Endothelial cell of umbilical vein (primary cell): Measurements from ENCODE around the gene GRM5. TPM values are rescaled to one million over a fixed set of nuclear protein-coding genes. Genes with fewer than 3 reads are reported as not detected.
"Not testable (repeated sequence)": the region's sequence is repeated elsewhere in the genome, so short reads cannot be mapped to it uniquely, and the experiment has no call there.

Source experiments
- BruUV-seq: library from RNA; stranded (reverse); fragments of 400-500 nt; replicated peaks from 2 replicates; lab custom pipeline; 2021; lab: Mats Ljungman, UMichigan
- CTCF ChIA-PET: fragments of 300-600, 350-600 bp; sonication (Branson Sonifier 250); formaldehyde crosslinking; loops from one replicate; lab custom pipeline; 2021; ENCODE audit warnings: antibody characterized with exemption, inconsistent platforms; lab: Charles Lee
- POLR2A ChIA-PET: fragments of 300-600, 350-600 bp; sonication (Branson Sonifier 250); formaldehyde crosslinking; loops from one replicate; lab custom pipeline; 2021; ENCODE audit warnings: antibody characterized with exemption, inconsistent platforms; lab: Charles Lee
- DNase-seq: peaks from one replicate; pipeline ENCODE4 v3.0.0-alpha.2; 2011; ENCODE audit warnings: low read depth, low spot score
- FAIRE-seq: peaks from 2 replicates; lab custom pipeline; 2011; peaks lifted over from hg19 to GRCh38; lab: Jason Lieb, UNC
- H2AFZ ChIP-seq: 2 replicates; pipeline ENCODE4 v1.6.0; 2012; ENCODE audit warnings: low read depth, low read length, control low read depth, inconsistent platforms
- H3K27ac ChIP-seq: 2 replicates; pipeline ENCODE4 v1.5.1; 2011; ENCODE audit warnings: low read depth, mild to moderate bottlenecking, control low read depth, low read length, moderate library complexity; ENCODE audit not compliant: insufficient read depth
- H3K27me3 ChIP-seq, 2 experiments: 2 replicates each; pipeline versions ENCODE4 v1.6.0 to v1.6.1; 2011; ENCODE audit warnings: low read length in 2 of 2, mixed read lengths in 1 of 2; ENCODE audit not compliant: control insufficient read depth in 2 of 2, insufficient read depth in 2 of 2
- H3K36me3 ChIP-seq, 2 experiments: 2 replicates in 1 of 2; 3 replicates in 1 of 2; pipeline ENCODE4 v1.5.1; 2011; ENCODE audit warnings: low read length in 2 of 2, mild to moderate bottlenecking in 1 of 2, moderate library complexity in 1 of 2; ENCODE audit not compliant: control insufficient read depth in 2 of 2, insufficient read depth in 2 of 2; ENCODE audit errors: extremely low read depth in 1 of 2
- H3K4me1 ChIP-seq: 3 replicates; pipeline ENCODE4 v1.5.1; 2011; ENCODE audit warnings: mild to moderate bottlenecking, low read length; ENCODE audit not compliant: control insufficient read depth, insufficient read depth; ENCODE audit errors: extremely low read depth
- H3K4me2 ChIP-seq: 2 replicates; pipeline ENCODE4 v1.6.1; 2011; ENCODE audit warnings: low read length, control low read depth, mixed read lengths; ENCODE audit not compliant: insufficient read depth
- H3K4me3 ChIP-seq, 3 experiments: fragments of 200-600 bp in 1 of 3; sonication (generic), shearing (Covaris generic) in 1 of 3; replicated peaks in 1 of 3; 2 replicates each; pipeline ENCODE4 v1.5.1; 2011 to 2016; ENCODE audit warnings: control low read depth in 3 of 3, low read length in 3 of 3, mild to moderate bottlenecking in 2 of 3, inconsistent platforms in 1 of 3, low read depth in 1 of 3, moderate library complexity in 1 of 3; ENCODE audit not compliant: insufficient read depth in 1 of 3
- H3K79me2 ChIP-seq: 2 replicates; pipeline ENCODE4 v1.6.0; 2012; ENCODE audit warnings: low read length, inconsistent platforms; ENCODE audit not compliant: control insufficient read depth, insufficient read depth
- H3K9ac ChIP-seq: replicated peaks from 2 replicates; pipeline ENCODE3; 2011; ENCODE audit warnings: low read length, control low read depth; ENCODE audit not compliant: insufficient read depth; ENCODE audit errors: extremely low read depth
- H3K9me1 ChIP-seq: replicated peaks from 3 replicates; pipeline ENCODE4 v1.6.0; 2011; ENCODE audit warnings: mild to moderate bottlenecking, low read length; ENCODE audit not compliant: control insufficient read depth, insufficient read depth; ENCODE audit errors: extremely low read depth
- H3K9me3 ChIP-seq: replicated peaks from 2 replicates; pipeline ENCODE4 v1.5.1; 2012; ENCODE audit warnings: low read length, inconsistent platforms; ENCODE audit not compliant: control insufficient read depth, insufficient read depth
- H4K20me1 ChIP-seq: replicated peaks from 2 replicates; pipeline ENCODE3; 2011; ENCODE audit warnings: mild to moderate bottlenecking, low read length; ENCODE audit not compliant: control insufficient read depth, insufficient read depth; ENCODE audit errors: extremely low read depth
- EZH2 ChIP-seq: IDR thresholded peaks from 2 replicates; pipeline ENCODE4 v1.6.1; 2012; ENCODE audit warnings: borderline replicate concordance, low read depth, mild to moderate bottlenecking, moderate library complexity, low read length, inconsistent platforms; ENCODE audit not compliant: severe bottlenecking
- GATA2 ChIP-seq: IDR thresholded peaks from 2 replicates; pipeline ENCODE4 v1.7.0; 2011; ENCODE audit warnings: low read depth, mild to moderate bottlenecking, moderate library complexity, mixed read lengths, low read length; ENCODE audit not compliant: insufficient read length, insufficient read depth
- JUN ChIP-seq: IDR thresholded peaks from 2 replicates; pipeline ENCODE4 v1.6.1; 2011; ENCODE audit warnings: borderline replicate concordance, low read depth; ENCODE audit not compliant: insufficient read length, insufficient read depth
- MYC ChIP-seq: IDR thresholded peaks from one replicate; pipeline ENCODE4 v1.6.1; 2011; ENCODE audit warnings: mild to moderate bottlenecking, low read depth, low read length
- POLR2A ChIP-seq: IDR thresholded peaks from 2 replicates; pipeline ENCODE4 v1.6.1; 2012; ENCODE audit warnings: low read depth, mild to moderate bottlenecking, control low read depth, low read length
- POLR2AphosphoS5 ChIP-seq: IDR thresholded peaks from 2 replicates; pipeline ENCODE4 v1.6.1; 2012; ENCODE audit warnings: low read depth, mild to moderate bottlenecking, control low read depth, low read length, moderate library complexity; ENCODE audit not compliant: insufficient read depth
- dilution Hi-C: fragments of 300-500 bp; cut with MboI; formaldehyde crosslinking; loops from one replicate; pipeline ENCODE4 v1.15.0; 2019; ENCODE audit warnings: low sequenced_read_pairs; ENCODE audit not compliant: extremely low pct_ligation_motif_present
- intact Hi-C: fragments of 100-400 bp; cut with micrococcal nuclease; formaldehyde crosslinking; loops from one replicate; pipeline ENCODE4 v1.10.0; 2022
- polyA plus RNA-seq, 4 experiments: library from polyadenylated mRNA; depleted of rRNA in 3 of 4; stranded (reverse) in 3 of 4; unstranded in 1 of 4; fragments of >200 nt; gene quantifications; 2 replicates each; pipeline versions ENCODE4 v1.2.1 to v1.2.3, GENCODE V29; 2011 to 2012; ENCODE audit warnings: missing spikeins in 1 of 4
- total RNA-seq: library from RNA; stranded (reverse); gene quantifications from 2 replicates; pipeline ENCODE4 v1.2.3, GENCODE V29; 2021

The GRM5 gene
- total and polyA plus RNA-seq, 2 donors (not counting 3 experiments of a cell fraction or from before 2014, with no cell fraction given), result 0.10 to 0.11 TPM

DNA sequence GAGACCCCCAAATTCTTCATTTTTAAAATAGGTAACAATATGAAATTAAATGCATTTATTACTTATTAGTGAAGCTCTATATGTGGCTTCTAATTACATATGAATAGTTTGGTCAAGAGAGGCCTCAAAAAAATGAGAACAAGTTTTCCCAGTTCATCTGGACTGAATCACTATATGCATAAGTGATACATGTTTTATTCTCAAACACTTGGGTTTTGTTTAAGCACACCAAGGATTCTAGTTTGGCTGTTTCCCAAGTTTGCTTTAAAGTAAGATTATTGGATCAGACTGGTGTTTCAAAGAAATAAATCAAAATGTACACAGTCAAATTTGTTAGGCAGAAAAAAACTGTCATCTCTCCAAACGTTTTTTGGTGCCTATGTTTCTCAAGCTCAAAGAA lies 136.1 kb downstream of the GRM5 start:
- DNase-seq, BruUV-seq, dilution Hi-C loops: not testable (repeated sequence)

DNA sequence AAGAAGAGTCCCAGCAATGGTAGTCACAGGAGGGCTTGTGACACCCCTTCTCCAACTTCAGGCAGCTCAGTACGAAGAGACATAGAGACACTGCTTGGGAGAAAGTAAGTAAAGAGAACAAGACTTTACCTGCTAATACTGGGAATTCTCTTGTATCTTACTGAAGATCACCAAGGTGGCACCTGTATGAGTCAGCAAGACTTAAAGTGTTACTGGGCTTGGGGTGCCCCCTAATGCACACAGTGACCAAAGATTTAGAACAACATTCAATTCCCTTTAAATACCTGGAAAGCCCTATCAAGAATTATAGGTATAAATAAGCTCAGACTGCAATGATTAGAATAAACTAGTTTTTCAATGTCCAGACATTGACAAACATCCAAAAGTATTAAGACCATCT lies 148.7 kb downstream of the GRM5 start:
- H3K9ac ChIP-seq, H3K9me3 ChIP-seq, DNase-seq, H3K4me1 ChIP-seq, CTCF ChIA-PET, H3K9me1 ChIP-seq, H2AFZ ChIP-seq, POLR2A ChIA-PET, H3K4me3 ChIP-seq, H3K27me3 ChIP-seq, H3K79me2 ChIP-seq, FAIRE-seq, H4K20me1 ChIP-seq, intact Hi-C loops, H3K4me2 ChIP-seq, dilution Hi-C loops, H3K36me3 ChIP-seq, H3K27ac ChIP-seq, BruUV-seq: not testable (repeated sequence)

More for the DNA sequence above, 136.1 kb downstream of the GRM5 start:
- FAIRE-seq, intact Hi-C loops, H3K9me1 ChIP-seq, H3K4me2 ChIP-seq, H3K9me3 ChIP-seq, H3K27me3 ChIP-seq, H3K36me3 ChIP-seq, H4K20me1 ChIP-seq, H3K9ac ChIP-seq, H3K79me2 ChIP-seq, H2AFZ ChIP-seq, H3K4me3 ChIP-seq, H3K27ac ChIP-seq, POLR2A ChIA-PET, CTCF ChIA-PET, H3K4me1 ChIP-seq: not testable (repeated sequence)

DNA sequence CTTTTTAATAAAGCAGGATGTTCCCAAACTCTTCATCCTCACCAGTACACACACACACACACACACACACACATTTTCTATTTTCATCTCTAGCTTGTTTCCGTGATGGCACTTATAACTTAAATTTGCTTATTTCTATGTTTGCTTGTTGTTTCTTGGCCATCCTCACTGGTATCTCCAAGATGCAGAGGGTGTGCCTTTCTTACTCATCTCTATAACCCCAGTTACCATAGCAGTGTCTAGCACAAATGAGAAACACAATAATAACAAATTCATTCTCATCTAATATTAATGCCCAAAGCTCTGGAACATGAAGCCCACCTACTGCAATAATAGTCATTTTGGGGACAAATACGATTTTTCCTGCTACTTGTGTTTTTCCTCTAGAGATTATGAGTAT lies 156.3 kb downstream of the GRM5 start:
- Histone ChIP-seq H2AFZ (no peak overlapping the region), H3K36me3 (no peaks in the 10 kb centered on the region), H3K9me1 (no peaks in the 10 kb centered on the region), H3K4me1 (no peaks in the 10 kb centered on the region), H3K9ac (no peak overlapping the region), H3K4me2 (no peak overlapping the region), H3K27ac (no peak overlapping the region), H3K27me3 (no peaks in the 10 kb centered on the region), H3K4me3 (no peak overlapping the region), H3K9me3 (no peaks in the 10 kb centered on the region), H4K20me1 (no peaks in the 10 kb centered on the region), H3K79me2 (no peaks in the 10 kb centered on the region)
- ChIA-PET POLR2A (no interaction called here), CTCF (no interaction called here)
- TF ChIP-seq GATA2 (no peak), MYC (no peak), EZH2 (no peak), POLR2A (no peak), POLR2AphosphoS5 (no peak), JUN (no peak)
- dilution Hi-C loops (no loop called here), intact Hi-C loops (no loop called here)
- no peak for DNase-seq
- no TSS peak for BruUV-seq
- FAIRE-seq, result no peak
